WTC11 (cell line): ENCODE measurements around the gene CDH11. TPM values are rescaled to one million over a fixed set of nuclear protein-coding genes. Genes with fewer than 3 reads are reported as not detected.

Experiments used
- ATAC-seq: fragments of 200-7000 bp; cut with Tn5 transposase; 2 replicates; pipeline ENCODE4 v1.10.0; 2021; ENCODE audit warnings: mild to moderate bottlenecking, moderate library complexity
- CTCF ChIA-PET: fragments of 300-600 bp; sonication (Branson Sonifier 250); formaldehyde crosslinking; loops from one replicate; lab custom pipeline; 2021; ENCODE audit warnings: antibody characterized with exemption; lab: Charles Lee
- POLR2A ChIA-PET: fragments of 350-600 bp; sonication (Branson Sonifier 250); formaldehyde crosslinking; loops from one replicate; lab custom pipeline; 2021; ENCODE audit warnings: antibody characterized with exemption; lab: Charles Lee
- DNase-seq: peaks from one replicate; pipeline ENCODE4 v3.0.0; 2021; ENCODE audit warnings: low spot score
- H3K27ac Mint-ChIP-seq: 2 replicates; pipeline ENCODE4 v1.8.0; 2021; ENCODE audit warnings: mixed read lengths
- H3K27me3 Mint-ChIP-seq: 2 replicates; pipeline ENCODE4 v1.8.0; 2021; ENCODE audit warnings: low read depth, mild to moderate bottlenecking, moderate library complexity, mixed read lengths
- H3K36me3 Mint-ChIP-seq: 2 replicates; pipeline ENCODE4 v1.8.0; 2021; ENCODE audit warnings: mixed read lengths
- H3K4me1 Mint-ChIP-seq: 2 replicates; pipeline ENCODE4 v1.8.0; 2022; ENCODE audit warnings: mixed read lengths
- H3K4me3 Mint-ChIP-seq: 2 replicates; pipeline ENCODE4 v1.8.0; 2021; ENCODE audit warnings: mild to moderate bottlenecking, moderate library complexity, mixed read lengths
- H3K9me3 Mint-ChIP-seq: 2 replicates; pipeline ENCODE4 v1.8.0; 2021; ENCODE audit warnings: mixed read lengths
- FOXK1 ChIP-seq: sonication (generic); formaldehyde crosslinking; IDR thresholded peaks from 2 replicates; pipeline ENCODE4 v1.8.0; 2022; ENCODE audit warnings: mild to moderate bottlenecking, moderate library complexity, missing genetic modification reagents
- NFE2L1 ChIP-seq: sonication (generic); formaldehyde crosslinking; IDR thresholded peaks from 2 replicates; pipeline ENCODE4 v1.8.1; 2023; ENCODE audit warnings: missing genetic modification reagents
- NR3C1 ChIP-seq: sonication (generic); formaldehyde crosslinking; conservative IDR thresholded peaks from 2 replicates; pipeline ENCODE4 v1.8.1; 2023; ENCODE audit warnings: low read depth, mild to moderate bottlenecking, missing genetic modification reagents
- PRRX2 ChIP-seq: fragments of 250-450 bp; sonication (Bioruptor Pico); IDR thresholded peaks from 2 replicates; pipeline ENCODE4 v1.8.0; 2021; ENCODE audit warnings: mild to moderate bottlenecking
- SP1 ChIP-seq: sonication (generic); formaldehyde crosslinking; conservative IDR thresholded peaks from 2 replicates; pipeline ENCODE4 v1.8.1; 2022; ENCODE audit warnings: missing genetic modification reagents
- STAT6 ChIP-seq: sonication (generic); formaldehyde crosslinking; conservative IDR thresholded peaks from 2 replicates; pipeline ENCODE4 v1.8.1; 2023; ENCODE audit warnings: mild to moderate bottlenecking, low read depth, missing genetic modification reagents, moderate library complexity
- TEAD4 ChIP-seq: sonication (generic); formaldehyde crosslinking; IDR thresholded peaks from 2 replicates; pipeline ENCODE4 v1.8.0; 2022; ENCODE audit warnings: mild to moderate bottlenecking, missing genetic modification reagents
- ZBTB43 ChIP-seq: sonication (generic); formaldehyde crosslinking; IDR thresholded peaks from 2 replicates; pipeline ENCODE4 v1.8.1; 2023; ENCODE audit warnings: mild to moderate bottlenecking, missing genetic modification reagents
- ZMAT4 ChIP-seq: fragments of 250-450 bp; sonication (Bioruptor Pico); IDR thresholded peaks from 2 replicates; pipeline ENCODE4 v1.9.0; 2021; ENCODE audit warnings: mild to moderate bottlenecking
- ZNF219 ChIP-seq: sonication (generic); formaldehyde crosslinking; IDR thresholded peaks from 2 replicates; pipeline ENCODE4 v1.8.0; 2023; ENCODE audit warnings: missing genetic modification reagents, mild to moderate bottlenecking, borderline replicate concordance
- ZNF416 ChIP-seq: fragments of 250-450 bp; sonication (Bioruptor Pico); IDR thresholded peaks from 2 replicates; pipeline ENCODE4 v1.9.0; 2021; ENCODE audit warnings: mild to moderate bottlenecking, inconsistent platforms
- ZNF425 ChIP-seq: fragments of 250-450 bp; sonication (Bioruptor Pico); conservative IDR thresholded peaks from 2 replicates; pipeline ENCODE4 v1.9.0; 2021; ENCODE audit warnings: mild to moderate bottlenecking
- ZNF512 ChIP-seq: sonication (generic); formaldehyde crosslinking; IDR thresholded peaks from 2 replicates; pipeline ENCODE4 v1.8.1; 2022; ENCODE audit warnings: missing genetic modification reagents, borderline replicate concordance
- ZNF532 ChIP-seq: fragments of 250-450 bp; sonication (Bioruptor Pico); IDR thresholded peaks from 2 replicates; pipeline ENCODE4 v1.9.0; 2021; ENCODE audit warnings: mild to moderate bottlenecking, borderline replicate concordance
- total RNA-seq: library from RNA; stranded (reverse); gene quantifications from 3 replicates; pipeline ENCODE4 v1.2.3, GENCODE V29; 2021

Gene CDH11
- total RNA-seq, 1 experiment from 2014 or later, result 11.6 TPM

GRCh38 chr16:64981568-64982281 lies 140.1 kb downstream of the CDH11 start:
- no peaks in the 10 kb centered on the region for H3K9me3 Mint-ChIP-seq
- no peak overlapping the region for H3K4me3 Mint-ChIP-seq
- no peaks in the 10 kb centered on the region for H3K27me3 Mint-ChIP-seq
- ChIA-PET CTCF (no interaction called here), POLR2A (no interaction called here)
- ATAC-seq (no peak), DNase-seq (no peak)
- no peaks in the 10 kb centered on the region for H3K36me3 Mint-ChIP-seq
- H3K27ac Mint-ChIP-seq, result no peak overlapping the region
- H3K4me1 Mint-ChIP-seq, result peaks cover 5% of the 10 kb centered on the region; the same call in 1 of the 2 replicates
- TF ChIP-seq STAT6 (CRISPR knock-in tag) (no peak), SP1 (CRISPR knock-in tag) (no peak), ZNF512 (CRISPR knock-in tag) (no peak)

GRCh38 chr16:64977206-64977920 lies 144.5 kb downstream of the CDH11 start:
- CTCF ChIA-PET, result no interaction called here
- peaks cover 5% of the 10 kb centered on the region; the same call in 1 of the 2 replicates for H3K4me1 Mint-ChIP-seq
- H3K27ac Mint-ChIP-seq, result no peak overlapping the region
- no peak overlapping the region for H3K4me3 Mint-ChIP-seq
- H3K27me3 Mint-ChIP-seq, result no peaks in the 10 kb centered on the region
- no peak for DNase-seq
- POLR2A ChIA-PET, result no interaction called here
- no peaks in the 10 kb centered on the region for H3K36me3 Mint-ChIP-seq
- TF ChIP-seq FOXK1, result no peak
- no peak for TF ChIP-seq ZNF416 (CRISPR knock-in tag)
- no peak for TF ChIP-seq ZMAT4
- no peak for TF ChIP-seq ZNF532 (CRISPR knock-in tag)
- TF ChIP-seq NR3C1, result no peak
- TF ChIP-seq ZNF219, result no peak
- TF ChIP-seq ZNF425 (CRISPR knock-in tag), result no peak
- no peak for TF ChIP-seq ZBTB43 (CRISPR knock-in tag)
- no peak for TF ChIP-seq TEAD4
- TF ChIP-seq NFE2L1, result no peak
- no peak for TF ChIP-seq PRRX2 (CRISPR knock-in tag)
- H3K9me3 Mint-ChIP-seq, result no peaks in the 10 kb centered on the region
- ATAC-seq, result no peak
